HEK293 (cell line): Measurements from ENCODE around the gene ST3GAL5.

ENCODE experiments used
- CTCF ChIA-PET: fragments of 350-600 bp; formaldehyde crosslinking; extraction: SDS; loops from one replicate; lab custom pipeline; 2021; ENCODE audit warnings: antibody characterized with exemption; lab: Yijun Ruan, JAX
- POLR2A ChIA-PET: fragments of 300-600 bp; formaldehyde crosslinking; extraction: SDS; loops from one replicate; lab custom pipeline; 2020; ENCODE audit warnings: antibody characterized with exemption, inconsistent platforms; lab: Yijun Ruan, JAX
- H3K27ac ChIP-seq: fragments of 200-500 bp; sonication (Bioruptor generic); 2 replicates; pipeline ENCODE4 v1.5.1; 2014; ENCODE audit warnings: low read depth, low read length, control low read depth, inconsistent platforms; ENCODE audit errors: extremely low read depth
- H3K36me3 ChIP-seq, 2 experiments: fragments of 200-500 bp in 1 of 2; sonication (Bioruptor generic) in 1 of 2; 1 replicate in 1 of 2; 2 replicates in 1 of 2; pipeline ENCODE4 v1.5.1; 2014 to 2017; ENCODE audit warnings: inconsistent platforms in 2 of 2, low read length in 2 of 2; ENCODE audit not compliant: control insufficient read depth in 2 of 2, insufficient read depth in 1 of 2
- H3K4me1 ChIP-seq: fragments of 200-500 bp; sonication (Bioruptor generic); 2 replicates; pipeline ENCODE4 v1.5.1; 2014; ENCODE audit warnings: mild to moderate bottlenecking, low read length, inconsistent platforms; ENCODE audit not compliant: control insufficient read depth, insufficient read depth
- H3K4me3 ChIP-seq: 2 replicates; pipeline ENCODE4 v1.5.1; 2011; ENCODE audit warnings: low read depth, mild to moderate bottlenecking, control low read depth, low read length, moderate library complexity
- H3K9me3 ChIP-seq: fragments of 200-500 bp; sonication (Bioruptor generic); 2 replicates; pipeline ENCODE4 v1.5.1; 2014; ENCODE audit warnings: low read depth, low read length, inconsistent platforms; ENCODE audit not compliant: control insufficient read depth, insufficient read depth
- PRDM10 ChIP-seq: fragments of 450-650 bp; formaldehyde crosslinking; IDR thresholded peaks from 2 replicates; pipeline ENCODE4 v1.5.1; 2016; ENCODE audit warnings: missing biosample characterization, missing genetic modification characterization
- SCRT2 ChIP-seq: fragments of 450-650 bp; formaldehyde crosslinking; IDR thresholded peaks from 2 replicates; pipeline ENCODE4 v1.5.1; 2016; ENCODE audit warnings: missing biosample characterization, missing genetic modification characterization
- ZBTB26 ChIP-seq: fragments of 450-650 bp; formaldehyde crosslinking; optimal IDR thresholded peaks from 2 replicates; pipeline ENCODE3; 2016; ENCODE audit warnings: missing biosample characterization, mild to moderate bottlenecking, missing genetic modification characterization
- ZNF10 ChIP-seq: fragments of 450-650 bp; formaldehyde crosslinking; IDR thresholded peaks from 2 replicates; pipeline ENCODE4 v1.5.1; 2017; ENCODE audit warnings: missing biosample characterization, missing genetic modification characterization
- ZNF133 ChIP-seq: fragments of 450-650 bp; formaldehyde crosslinking; IDR thresholded peaks from 2 replicates; pipeline ENCODE4 v1.5.1; 2016; ENCODE audit warnings: missing biosample characterization, missing genetic modification characterization
- ZNF223 ChIP-seq: fragments of 450-650 bp; formaldehyde crosslinking; IDR thresholded peaks from 2 replicates; pipeline ENCODE4 v1.5.1; 2016; ENCODE audit warnings: missing biosample characterization, missing genetic modification characterization
- ZNF37A ChIP-seq: fragments of 450-650 bp; IDR thresholded peaks from 2 replicates; pipeline ENCODE4 v1.5.1; 2018; ENCODE audit warnings: missing biosample characterization, missing genetic modification characterization
- ZNF473 ChIP-seq: fragments of 450-650 bp; formaldehyde crosslinking; IDR thresholded peaks from 2 replicates; pipeline ENCODE4 v1.5.1; 2017; ENCODE audit warnings: missing biosample characterization, missing genetic modification characterization
- ZNF580 ChIP-seq: fragments of 450-650 bp; formaldehyde crosslinking; IDR thresholded peaks from 2 replicates; pipeline ENCODE4 v1.5.1; 2016; ENCODE audit warnings: missing biosample characterization, missing genetic modification characterization
- ZNF76 ChIP-seq: fragments of 450-650 bp; formaldehyde crosslinking; IDR thresholded peaks from 2 replicates; pipeline ENCODE4; 2016; ENCODE audit warnings: low read depth, missing biosample characterization, missing genetic modification characterization, borderline replicate concordance
- ZNF792 ChIP-seq: fragments of 450-650 bp; formaldehyde crosslinking; IDR thresholded peaks from 2 replicates; pipeline ENCODE4 v1.5.1; 2016; ENCODE audit warnings: missing biosample characterization, missing genetic modification characterization
- TF ChIP-seq, protein P1 (sequence below): fragments of 450-650 bp; formaldehyde crosslinking; IDR thresholded peaks from 2 replicates; pipeline ENCODE4 v1.5.1; 2016; ENCODE audit warnings: missing biosample characterization, missing genetic modification characterization, low read depth
- TF ChIP-seq, protein P2 (sequence below): fragments of 450-650 bp; formaldehyde crosslinking; IDR thresholded peaks from 2 replicates; pipeline ENCODE4 v1.5.1; 2016; ENCODE audit warnings: missing biosample characterization, missing genetic modification characterization
- TF ChIP-seq, protein P3 (sequence below): fragments of 450-650 bp; formaldehyde crosslinking; IDR thresholded peaks from 2 replicates; pipeline ENCODE4 v1.5.1; 2017; ENCODE audit warnings: missing biosample characterization, mild to moderate bottlenecking, missing genetic modification characterization, moderate library complexity
- TF ChIP-seq, protein P4 (sequence below): fragments of 450-650 bp; formaldehyde crosslinking; IDR thresholded peaks from 2 replicates; pipeline ENCODE4 v1.5.1; 2016; ENCODE audit warnings: missing biosample characterization, missing genetic modification characterization

ST3GAL5 gene

GRCh38 chr2:85839461-85839860 lies 49.3 kb downstream of the ST3GAL5 start (continued):
- TF ChIP-seq, protein P1, sequence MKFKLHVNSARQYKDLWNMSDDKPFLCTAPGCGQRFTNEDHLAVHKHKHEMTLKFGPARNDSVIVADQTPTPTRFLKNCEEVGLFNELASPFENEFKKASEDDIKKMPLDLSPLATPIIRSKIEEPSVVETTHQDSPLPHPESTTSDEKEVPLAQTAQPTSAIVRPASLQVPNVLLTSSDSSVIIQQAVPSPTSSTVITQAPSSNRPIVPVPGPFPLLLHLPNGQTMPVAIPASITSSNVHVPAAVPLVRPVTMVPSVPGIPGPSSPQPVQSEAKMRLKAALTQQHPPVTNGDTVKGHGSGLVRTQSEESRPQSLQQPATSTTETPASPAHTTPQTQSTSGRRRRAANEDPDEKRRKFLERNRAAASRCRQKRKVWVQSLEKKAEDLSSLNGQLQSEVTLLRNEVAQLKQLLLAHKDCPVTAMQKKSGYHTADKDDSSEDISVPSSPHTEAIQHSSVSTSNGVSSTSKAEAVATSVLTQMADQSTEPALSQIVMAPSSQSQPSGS, result no peak
- no peak for TF ChIP-seq ZNF223 (tag by site-specific recombination)
- TF ChIP-seq, protein P2, sequence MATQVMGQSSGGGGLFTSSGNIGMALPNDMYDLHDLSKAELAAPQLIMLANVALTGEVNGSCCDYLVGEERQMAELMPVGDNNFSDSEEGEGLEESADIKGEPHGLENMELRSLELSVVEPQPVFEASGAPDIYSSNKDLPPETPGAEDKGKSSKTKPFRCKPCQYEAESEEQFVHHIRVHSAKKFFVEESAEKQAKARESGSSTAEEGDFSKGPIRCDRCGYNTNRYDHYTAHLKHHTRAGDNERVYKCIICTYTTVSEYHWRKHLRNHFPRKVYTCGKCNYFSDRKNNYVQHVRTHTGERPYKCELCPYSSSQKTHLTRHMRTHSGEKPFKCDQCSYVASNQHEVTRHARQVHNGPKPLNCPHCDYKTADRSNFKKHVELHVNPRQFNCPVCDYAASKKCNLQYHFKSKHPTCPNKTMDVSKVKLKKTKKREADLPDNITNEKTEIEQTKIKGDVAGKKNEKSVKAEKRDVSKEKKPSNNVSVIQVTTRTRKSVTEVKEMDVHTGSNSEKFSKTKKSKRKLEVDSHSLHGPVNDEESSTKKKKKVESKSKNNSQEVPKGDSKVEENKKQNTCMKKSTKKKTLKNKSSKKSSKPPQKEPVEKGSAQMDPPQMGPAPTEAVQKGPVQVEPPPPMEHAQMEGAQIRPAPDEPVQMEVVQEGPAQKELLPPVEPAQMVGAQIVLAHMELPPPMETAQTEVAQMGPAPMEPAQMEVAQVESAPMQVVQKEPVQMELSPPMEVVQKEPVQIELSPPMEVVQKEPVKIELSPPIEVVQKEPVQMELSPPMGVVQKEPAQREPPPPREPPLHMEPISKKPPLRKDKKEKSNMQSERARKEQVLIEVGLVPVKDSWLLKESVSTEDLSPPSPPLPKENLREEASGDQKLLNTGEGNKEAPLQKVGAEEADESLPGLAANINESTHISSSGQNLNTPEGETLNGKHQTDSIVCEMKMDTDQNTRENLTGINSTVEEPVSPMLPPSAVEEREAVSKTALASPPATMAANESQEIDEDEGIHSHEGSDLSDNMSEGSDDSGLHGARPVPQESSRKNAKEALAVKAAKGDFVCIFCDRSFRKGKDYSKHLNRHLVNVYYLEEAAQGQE, result no peak
- TF ChIP-seq, protein P3, sequence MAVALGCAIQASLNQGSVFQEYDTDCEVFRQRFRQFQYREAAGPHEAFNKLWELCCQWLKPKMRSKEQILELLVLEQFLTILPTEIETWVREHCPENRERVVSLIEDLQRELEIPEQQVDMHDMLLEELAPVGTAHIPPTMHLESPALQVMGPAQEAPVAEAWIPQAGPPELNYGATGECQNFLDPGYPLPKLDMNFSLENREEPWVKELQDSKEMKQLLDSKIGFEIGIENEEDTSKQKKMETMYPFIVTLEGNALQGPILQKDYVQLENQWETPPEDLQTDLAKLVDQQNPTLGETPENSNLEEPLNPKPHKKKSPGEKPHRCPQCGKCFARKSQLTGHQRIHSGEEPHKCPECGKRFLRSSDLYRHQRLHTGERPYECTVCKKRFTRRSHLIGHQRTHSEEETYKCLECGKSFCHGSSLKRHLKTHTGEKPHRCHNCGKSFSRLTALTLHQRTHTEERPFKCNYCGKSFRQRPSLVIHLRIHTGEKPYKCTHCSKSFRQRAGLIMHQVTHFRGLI, result no peak
- TF ChIP-seq ZNF473, result no peak
- no peak for TF ChIP-seq ZNF37A (tag by site-specific recombination)
- no peak for TF ChIP-seq ZNF133
- no peak for TF ChIP-seq ZBTB26 (tag by site-specific recombination)
- no peak for TF ChIP-seq ZNF792 (tag by site-specific recombination)
- no peak for TF ChIP-seq ZNF76 (tag by site-specific recombination)
- no peak for TF ChIP-seq ZNF10 (tag by site-specific recombination)

GRCh38 chr2:85838641-85839040 lies 50.1 kb downstream of the ST3GAL5 start:
- no peak for TF ChIP-seq SCRT2 (tag by site-specific recombination)
- TF ChIP-seq, protein P4, sequence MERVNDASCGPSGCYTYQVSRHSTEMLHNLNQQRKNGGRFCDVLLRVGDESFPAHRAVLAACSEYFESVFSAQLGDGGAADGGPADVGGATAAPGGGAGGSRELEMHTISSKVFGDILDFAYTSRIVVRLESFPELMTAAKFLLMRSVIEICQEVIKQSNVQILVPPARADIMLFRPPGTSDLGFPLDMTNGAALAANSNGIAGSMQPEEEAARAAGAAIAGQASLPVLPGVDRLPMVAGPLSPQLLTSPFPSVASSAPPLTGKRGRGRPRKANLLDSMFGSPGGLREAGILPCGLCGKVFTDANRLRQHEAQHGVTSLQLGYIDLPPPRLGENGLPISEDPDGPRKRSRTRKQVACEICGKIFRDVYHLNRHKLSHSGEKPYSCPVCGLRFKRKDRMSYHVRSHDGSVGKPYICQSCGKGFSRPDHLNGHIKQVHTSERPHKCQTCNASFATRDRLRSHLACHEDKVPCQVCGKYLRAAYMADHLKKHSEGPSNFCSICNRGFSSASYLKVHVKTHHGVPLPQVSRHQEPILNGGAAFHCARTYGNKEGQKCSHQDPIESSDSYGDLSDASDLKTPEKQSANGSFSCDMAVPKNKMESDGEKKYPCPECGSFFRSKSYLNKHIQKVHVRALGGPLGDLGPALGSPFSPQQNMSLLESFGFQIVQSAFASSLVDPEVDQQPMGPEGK (tag by site-specific recombination), result no peak
- TF ChIP-seq ZNF580, result no peak
- TF ChIP-seq PRDM10 (tag by site-specific recombination), result no peak
- TF ChIP-seq, all 188 proteins: peak for 0
- CTCF ChIA-PET, result interaction anchor here (1.0 to 4.8 kb wide), 4 partner anchors 11 to 241 kb away, joined by 3 to 23 read pairs (median 14); no protein-coding TSS in a partner anchor
- POLR2A ChIA-PET, result interaction anchor here (0.8 kb wide), 1 partner anchor 267 kb away, joined by 3 read pairs; the partner anchor contains the start of genes POLR1A and PTCD3
- no peaks in the 10 kb centered on the region for H3K4me1 ChIP-seq
- peaks cover 0 to 8% of the 10 kb centered on the region in 2 experiments; a peak in 1 of 3 replicates for H3K36me3 ChIP-seq
- H3K4me3 ChIP-seq, result no peak overlapping the region
- no peaks in the 10 kb centered on the region for H3K9me3 ChIP-seq
- H3K27ac ChIP-seq, result no peak overlapping the region
